ENCODE results near the gene CSRNP2. TPM values are rescaled to one million over a fixed set of nuclear protein-coding genes. Genes with fewer than 3 reads are reported as not detected.

Gene CSRNP2
- total and polyA plus RNA-seq, 2 of the 13 experiments (the other 11 are each of a cell fraction or from before 2014, with no cell fraction given): 4.8 to 7.3 TPM

GRCh38 chr12:51025836-51026638 lies 57.4 kb downstream of the CSRNP2 start, which contains the start of gene SLC11A2 (continued):
- TF ChIP-seq, protein P1, sequence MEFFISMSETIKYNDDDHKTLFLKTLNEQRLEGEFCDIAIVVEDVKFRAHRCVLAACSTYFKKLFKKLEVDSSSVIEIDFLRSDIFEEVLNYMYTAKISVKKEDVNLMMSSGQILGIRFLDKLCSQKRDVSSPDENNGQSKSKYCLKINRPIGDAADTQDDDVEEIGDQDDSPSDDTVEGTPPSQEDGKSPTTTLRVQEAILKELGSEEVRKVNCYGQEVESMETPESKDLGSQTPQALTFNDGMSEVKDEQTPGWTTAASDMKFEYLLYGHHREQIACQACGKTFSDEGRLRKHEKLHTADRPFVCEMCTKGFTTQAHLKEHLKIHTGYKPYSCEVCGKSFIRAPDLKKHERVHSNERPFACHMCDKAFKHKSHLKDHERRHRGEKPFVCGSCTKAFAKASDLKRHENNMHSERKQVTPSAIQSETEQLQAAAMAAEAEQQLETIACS (CRISPR knock-in tag; IDR thresholded peaks at IDR 0.05): peak; percentile 41; the same call in 1 of the 2 replicates
- TF ChIP-seq HDAC1 (CRISPR knock-in tag; IDR thresholded peaks at IDR 0.05) (peak; percentile 76), ZNF207 (IDR thresholded peaks at IDR 0.05; ENCODE audit: borderline replicate concordance) (no peak), NFIB (CRISPR knock-in tag; IDR thresholded peaks at IDR 0.05; ENCODE audit: borderline replicate concordance) (no peak), ZNF564 (CRISPR knock-in tag; IDR thresholded peaks at IDR 0.05) (peak; percentile 78), CSRNP1 (CRISPR knock-in tag; IDR thresholded peaks at IDR 0.05) (peak; percentile 94), PTBP1 (IDR thresholded peaks at IDR 0.05; ENCODE audit: low read depth, low read length, poor library complexity, severe bottlenecking) (no peak), HOXD1 (CRISPR knock-in tag; IDR thresholded peaks at IDR 0.05) (peak; percentile 36), GLI4 (CRISPR knock-in tag; IDR thresholded peaks at IDR 0.05; ENCODE audit: borderline replicate concordance) (peak; percentile 86; the same call in 1 of the 2 replicates), TAF15 (IDR thresholded peaks at IDR 0.05; ENCODE audit: low read depth, low read length, poor library complexity, severe bottlenecking) (peak; percentile 62), ZMAT5 (CRISPR knock-in tag; IDR thresholded peaks at IDR 0.05; ENCODE audit: borderline replicate concordance, low read depth) (no peak), ZNF264 (CRISPR knock-in tag; IDR thresholded peaks at IDR 0.05) (peak; percentile 59; the same call in 1 of the 2 replicates), ZNF317 (CRISPR knock-in tag; IDR thresholded peaks at IDR 0.05) (peak; percentile 88; the same call in 1 of the 2 replicates), ZNF224 (CRISPR knock-in tag; IDR thresholded peaks at IDR 0.05) (no peak), ZNF776 (CRISPR knock-in tag; IDR thresholded peaks at IDR 0.05) (peak; percentile 97), PRPF4 (IDR thresholded peaks at IDR 0.05; ENCODE audit: low read depth, low read length, poor library complexity, severe bottlenecking) (no peak), YY1 (IDR thresholded peaks at IDR 0.05; ENCODE audit: insufficient read depth, insufficient replicate concordance, low read depth, low read length) (no peak)
- TF ChIP-seq, protein P2, sequence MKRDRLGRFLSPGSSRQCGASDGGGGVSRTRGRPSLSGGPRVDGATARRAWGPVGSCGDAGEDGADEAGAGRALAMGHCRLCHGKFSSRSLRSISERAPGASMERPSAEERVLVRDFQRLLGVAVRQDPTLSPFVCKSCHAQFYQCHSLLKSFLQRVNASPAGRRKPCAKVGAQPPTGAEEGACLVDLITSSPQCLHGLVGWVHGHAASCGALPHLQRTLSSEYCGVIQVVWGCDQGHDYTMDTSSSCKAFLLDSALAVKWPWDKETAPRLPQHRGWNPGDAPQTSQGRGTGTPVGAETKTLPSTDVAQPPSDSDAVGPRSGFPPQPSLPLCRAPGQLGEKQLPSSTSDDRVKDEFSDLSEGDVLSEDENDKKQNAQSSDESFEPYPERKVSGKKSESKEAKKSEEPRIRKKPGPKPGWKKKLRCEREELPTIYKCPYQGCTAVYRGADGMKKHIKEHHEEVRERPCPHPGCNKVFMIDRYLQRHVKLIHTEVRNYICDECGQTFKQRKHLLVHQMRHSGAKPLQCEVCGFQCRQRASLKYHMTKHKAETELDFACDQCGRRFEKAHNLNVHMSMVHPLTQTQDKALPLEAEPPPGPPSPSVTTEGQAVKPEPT (CRISPR knock-in tag; IDR thresholded peaks at IDR 0.05; ENCODE audit: low read depth): no peak
- TF ChIP-seq, protein P3, sequence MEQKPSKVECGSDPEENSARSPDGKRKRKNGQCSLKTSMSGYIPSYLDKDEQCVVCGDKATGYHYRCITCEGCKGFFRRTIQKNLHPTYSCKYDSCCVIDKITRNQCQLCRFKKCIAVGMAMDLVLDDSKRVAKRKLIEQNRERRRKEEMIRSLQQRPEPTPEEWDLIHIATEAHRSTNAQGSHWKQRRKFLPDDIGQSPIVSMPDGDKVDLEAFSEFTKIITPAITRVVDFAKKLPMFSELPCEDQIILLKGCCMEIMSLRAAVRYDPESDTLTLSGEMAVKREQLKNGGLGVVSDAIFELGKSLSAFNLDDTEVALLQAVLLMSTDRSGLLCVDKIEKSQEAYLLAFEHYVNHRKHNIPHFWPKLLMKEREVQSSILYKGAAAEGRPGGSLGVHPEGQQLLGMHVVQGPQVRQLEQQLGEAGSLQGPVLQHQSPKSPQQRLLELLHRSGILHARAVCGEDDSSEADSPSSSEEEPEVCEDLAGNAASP (CRISPR knock-in tag; IDR thresholded peaks at IDR 0.05; ENCODE audit: borderline replicate concordance): peak; percentile 67

All from HepG2 (cell line).